Heart left ventricle (tissue), 16 donors: ENCODE results near the gene TAOK2. TPM values are rescaled to one million over a fixed set of nuclear protein-coding genes. Genes with fewer than 3 reads are reported as not detected.

Source experiments
- ATAC-seq, 4 donors: fragments of 200-7000 bp; cut with Tn5 transposase; one replicate each; pipeline ENCODE4 v1.9.1; 2020 to 2022; ENCODE audit warnings: moderate library complexity in 4 of 4, mild to moderate bottlenecking in 3 of 4, moderate number of reproducible peaks in 1 of 4
- DNase-seq, 5 donors: peaks; one replicate each; pipeline ENCODE4 v3.0.0-alpha.2; 2020
- H3K27ac ChIP-seq, 12 donors: fragments of 200-600 bp; sonication (generic) in 4 of 12; one replicate each; pipeline versions ENCODE4 v1.5.0 to v1.8.0; 2016 to 2022; ENCODE audit warnings: mild to moderate bottlenecking in 2 of 12
- H3K27me3 ChIP-seq, 9 donors: fragments of 200-600 bp; sonication (generic) in 2 of 9; one replicate each; pipeline versions ENCODE4 v1.5.1 to v1.8.0; 2016 to 2022; ENCODE audit warnings: mild to moderate bottlenecking in 3 of 9
- H3K36me3 ChIP-seq, 9 donors: fragments of 200-600 bp; sonication (generic) in 2 of 9; one replicate each; pipeline versions ENCODE4 v1.5.0 to v1.8.0; 2018 to 2022; ENCODE audit warnings: mild to moderate bottlenecking in 2 of 9
- H3K4me1 ChIP-seq, 12 donors: fragments of 200-600 bp; sonication (generic) in 4 of 12; one replicate each; pipeline versions ENCODE4 v1.5.0 to v1.8.0; 2016 to 2022; ENCODE audit warnings: mild to moderate bottlenecking in 3 of 12
- H3K4me3 ChIP-seq, 12 donors: fragments of 200-600 bp; sonication (generic) in 4 of 12; one replicate each; pipeline versions ENCODE4 v1.5.0 to v1.8.0; 2017 to 2022; ENCODE audit warnings: mild to moderate bottlenecking in 9 of 12, moderate library complexity in 4 of 12
- H3K9me3 ChIP-seq, 12 donors: fragments of 200-600 bp; sonication (generic) in 4 of 12; one replicate each; pipeline versions ENCODE4 v1.5.0 to v1.8.0; 2016 to 2022; ENCODE audit warnings: mild to moderate bottlenecking in 1 of 12
- POLR2A ChIP-seq, 2 donors: fragments of 450-650 bp; IDR thresholded peaks; one replicate each; pipeline ENCODE4 v1.6.1; 2017; ENCODE audit warnings: antibody characterized with exemption in 2 of 2, mild to moderate bottlenecking in 2 of 2, moderate library complexity in 2 of 2
- WGBS, 4 donors: extraction: QIAGEN DNeasy Blood & Tissue Kit in 2 of 4; methylation state at CpG; one replicate each; pipeline versions ENCODE4 v1.1.5 to v1.1.7; 2013 to 2018; 5-methylcytosine and 5-hydroxymethylcytosine counted together
- intact Hi-C, 10 donors: fragments of 100-400 bp; cut with DNase I; formaldehyde crosslinking; loops; one replicate each; pipeline versions ENCODE4 v1.11.1 to v1.14.2; 2022
- polyA plus RNA-seq, 2 donors: library from polyadenylated mRNA; stranded (reverse); fragments of 200-250 nt; gene quantifications; one replicate each; pipeline ENCODE4 v1.2.3, GENCODE V29; 2013
- total RNA-seq, 9 donors: library from RNA; depleted of rRNA in 2 of 9; stranded (reverse); fragments of >200 nt in 2 of 9; fragmentation: NEBNext Ultra II Directional in 3 of 9; extraction: Animal tissue kit (Norgen Biotek cat#: 25700) in 3 of 9; gene quantifications; one replicate each; pipeline versions ENCODE4 v1.1.0 to v1.2.4, GENCODE V29; 2016 to 2023
- TF ChIP-seq, protein P1 (sequence below), 12 donors: fragments of 200-600 bp; sonication (generic) in 4 of 12; IDR thresholded peaks; one replicate each; pipeline versions ENCODE4 v1.5.0 to v1.8.0; 2018 to 2022; ENCODE audit warnings: antibody characterized with exemption in 12 of 12, mild to moderate bottlenecking in 5 of 12
- donor health status: ischemic (EF 13 %, LVEDD 7.1; RV severe dilation, severe dysfunction).
- donor health status: healthy with polysubstance abuse.
- donor health status: DM: no; HTN: yes; CAD: no.
- donor health status: DM: no; HTN: no; CAD: no.
- donor health status: ischemic (EF 25% LVEDD 6.9; RV normal size, moderate dysfunction).
- donor health status: ischemic (EF 25% LVEDD 5.7; RV mildly dilated, moderate dysfunction).
- donor health status: healthy.
- donor health status: DM: yes; HTN: yes; CAD: no.
- donor health status: ischemic (EF 35%, LVEDD 5.7; RV mildly dilated, moderate dysfunction).
- donor health status: nonischemic (EF 11% LVEDD 7.7; RV severe dilation, severe dysfunction).
- donor health status: DM: yes; HTN: yes; CAD: no.
- donor health status: PGD.
- donor health status: ischemic (EF 29% LVEDD 5.4; RV normal size, mild dysfunction).
- donor health status: nonischemic (EF 23%, LVEDD 6.1; RV moderate dilation, normal function).

The TAOK2 gene
- total and polyA plus RNA-seq, 11 donors = 29.5 to 47.9 (median 35.7) TPM

DNA sequence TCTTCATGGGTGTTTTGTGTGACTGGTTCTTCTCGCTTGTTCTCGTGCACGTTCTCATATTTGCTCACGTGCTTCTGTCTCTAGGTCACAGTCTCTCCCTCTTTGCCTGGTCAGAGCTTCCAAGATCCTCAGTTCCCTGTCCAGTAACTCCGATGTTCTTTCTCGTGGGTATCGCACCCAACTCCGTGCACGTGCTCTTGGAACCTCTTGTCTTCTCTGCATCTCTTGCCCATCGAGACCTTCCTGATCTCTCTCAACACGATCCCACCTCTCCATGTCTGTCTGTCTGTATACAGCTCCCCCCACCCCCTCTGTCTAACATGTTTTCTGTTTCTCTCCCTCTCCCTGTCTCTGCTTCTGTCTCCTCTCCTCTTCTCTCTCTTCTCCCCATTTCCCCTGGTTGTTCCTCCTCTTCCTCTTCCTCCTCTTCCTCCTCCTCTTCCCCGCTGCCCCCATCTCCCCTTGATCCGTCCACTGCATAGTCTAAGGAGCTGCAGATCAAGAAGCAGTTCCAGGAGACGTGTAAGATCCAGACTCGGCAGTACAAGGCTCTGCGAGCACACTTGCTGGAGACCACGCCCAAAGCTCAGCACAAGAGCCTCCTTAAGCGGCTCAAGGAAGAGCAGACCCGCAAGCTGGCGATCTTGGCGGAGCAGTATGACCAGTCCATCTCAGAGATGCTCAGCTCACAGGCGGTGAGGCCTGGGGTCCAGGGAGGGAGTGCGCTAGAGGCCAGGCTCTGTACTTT lies 15.6 kb downstream of the TAOK2 start:
- no peak for TF ChIP-seq POLR2A (IDR thresholded peaks at IDR 0.05)
- TF ChIP-seq, protein P1, sequence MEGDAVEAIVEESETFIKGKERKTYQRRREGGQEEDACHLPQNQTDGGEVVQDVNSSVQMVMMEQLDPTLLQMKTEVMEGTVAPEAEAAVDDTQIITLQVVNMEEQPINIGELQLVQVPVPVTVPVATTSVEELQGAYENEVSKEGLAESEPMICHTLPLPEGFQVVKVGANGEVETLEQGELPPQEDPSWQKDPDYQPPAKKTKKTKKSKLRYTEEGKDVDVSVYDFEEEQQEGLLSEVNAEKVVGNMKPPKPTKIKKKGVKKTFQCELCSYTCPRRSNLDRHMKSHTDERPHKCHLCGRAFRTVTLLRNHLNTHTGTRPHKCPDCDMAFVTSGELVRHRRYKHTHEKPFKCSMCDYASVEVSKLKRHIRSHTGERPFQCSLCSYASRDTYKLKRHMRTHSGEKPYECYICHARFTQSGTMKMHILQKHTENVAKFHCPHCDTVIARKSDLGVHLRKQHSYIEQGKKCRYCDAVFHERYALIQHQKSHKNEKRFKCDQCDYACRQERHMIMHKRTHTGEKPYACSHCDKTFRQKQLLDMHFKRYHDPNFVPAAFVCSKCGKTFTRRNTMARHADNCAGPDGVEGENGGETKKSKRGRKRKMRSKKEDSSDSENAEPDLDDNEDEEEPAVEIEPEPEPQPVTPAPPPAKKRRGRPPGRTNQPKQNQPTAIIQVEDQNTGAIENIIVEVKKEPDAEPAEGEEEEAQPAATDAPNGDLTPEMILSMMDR (IDR thresholded peaks at IDR 0.05) = no peak
- WGBS, 4 donors = 84 to 89% (median 86%) methylated on average over 23 of the region's 23 CpGs
- no peaks in the 10 kb centered on the region for H3K27me3 ChIP-seq
- H3K36me3 ChIP-seq = peaks cover 6 to 97% (median 94%) of the 10 kb centered on the region in 9 donors
- no peak overlapping the region for H3K4me3 ChIP-seq
- H3K9me3 ChIP-seq = no peaks in the 10 kb centered on the region
- no peak overlapping the region for H3K27ac ChIP-seq
- H3K4me1 ChIP-seq = peaks cover 0 to 14% (median 3%) of the 10 kb centered on the region in 12 donors
- ATAC-seq (no peak), DNase-seq (no peak)
- intact Hi-C loops = no loop called here

DNA sequence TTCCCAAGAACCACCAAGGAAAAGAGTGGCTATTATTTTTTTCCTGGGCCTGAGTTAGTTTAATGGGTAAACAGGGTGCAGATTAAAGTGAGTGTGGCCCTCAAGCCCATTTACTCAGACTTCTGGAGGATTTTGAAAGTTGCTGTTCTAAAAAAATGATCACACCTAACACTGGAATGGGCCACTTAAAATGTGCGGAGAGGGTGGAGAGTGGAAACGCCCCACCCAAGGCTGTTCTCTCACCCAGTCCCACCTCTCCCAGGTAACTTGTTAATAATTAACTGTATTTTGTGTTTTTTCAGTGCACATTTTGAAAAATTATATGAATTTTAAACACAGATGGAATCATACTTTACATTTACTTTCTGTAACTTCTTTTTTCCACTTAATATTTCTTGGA lies 16.4 kb downstream of the TAOK2 start:
- no peak for DNase-seq
- intact Hi-C loops = loop anchor here in 3 of 10 donors (2.0 to 10.0 kb wide), 3 partner anchors 13 to 185 kb away; partner anchors contain the start of genes MAZ (in 1 of the 3), PAGR1 (in 1 of the 3) and PRRT2 (in 1 of the 3)
- no peaks in the 10 kb centered on the region for H3K27me3 ChIP-seq
- TF ChIP-seq, protein P1 (IDR thresholded peaks at IDR 0.05) = no peak
- TF ChIP-seq POLR2A (IDR thresholded peaks at IDR 0.05) = no peak
- H3K4me1 ChIP-seq = peaks cover 0 to 21% (median 10%) of the 10 kb centered on the region in 12 donors
- peaks cover 6 to 90% (median 87%) of the 10 kb centered on the region in 9 donors for H3K36me3 ChIP-seq
- no peak overlapping the region for H3K4me3 ChIP-seq
- no peak overlapping the region for H3K27ac ChIP-seq
- no peak for ATAC-seq
- H3K9me3 ChIP-seq = no peaks in the 10 kb centered on the region
- 89 to 95% (median 93%) methylated on average over 2 of the region's 2 CpGs for WGBS, 4 donors

DNA sequence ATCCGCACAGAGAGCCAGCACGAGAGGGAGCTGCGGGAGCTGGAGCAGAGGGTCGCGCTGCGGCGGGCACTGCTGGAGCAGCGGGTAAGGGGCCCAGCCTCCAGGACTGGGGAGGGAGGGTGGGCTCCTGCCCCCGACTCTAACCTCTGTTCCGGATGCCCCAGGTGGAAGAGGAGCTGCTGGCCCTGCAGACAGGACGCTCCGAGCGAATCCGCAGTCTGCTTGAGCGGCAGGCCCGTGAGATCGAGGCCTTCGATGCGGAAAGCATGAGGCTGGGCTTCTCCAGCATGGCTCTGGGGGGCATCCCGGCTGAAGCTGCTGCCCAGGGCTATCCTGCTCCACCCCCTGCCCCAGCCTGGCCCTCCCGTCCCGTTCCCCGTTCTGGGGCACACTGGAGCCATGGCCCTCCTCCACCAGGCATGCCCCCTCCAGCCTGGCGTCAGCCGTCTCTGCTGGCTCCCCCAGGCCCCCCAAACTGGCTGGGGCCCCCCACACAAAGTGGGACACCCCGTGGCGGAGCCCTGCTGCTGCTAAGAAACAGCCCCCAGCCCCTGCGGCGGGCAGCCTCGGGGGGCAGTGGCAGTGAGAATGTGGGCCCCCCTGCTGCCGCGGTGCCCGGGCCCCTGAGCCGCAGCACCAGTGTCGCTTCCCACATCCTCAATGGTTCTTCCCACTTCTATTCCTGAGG lies 17.4 kb downstream of the TAOK2 start:
- WGBS, 4 donors = 92 to 97% (median 92%) methylated on average over 5 to 35 of the region's 35 CpGs
- DNase-seq (no peak), ATAC-seq (no peak)
- intact Hi-C loops = loop anchor here in 3 of 10 donors (2.0 to 10.0 kb wide), 3 partner anchors 14 to 186 kb away; partner anchors contain the start of genes MAZ (in 1 of the 3), PAGR1 (in 1 of the 3) and PRRT2 (in 1 of the 3)
- Histone ChIP-seq H3K4me3 (no peak overlapping the region), H3K4me1 (peaks cover 0 to 21% (median 11%) of the 10 kb centered on the region in 12 donors), H3K27ac (peak overlapping the region in 1 of 12 donors; percentile 17), H3K36me3 (peaks cover 0 to 80% (median 77%) of the 10 kb centered on the region in 9 donors), H3K27me3 (no peaks in the 10 kb centered on the region), H3K9me3 (no peaks in the 10 kb centered on the region)
- TF ChIP-seq, protein P1 (IDR thresholded peaks at IDR 0.05) = no peak
- no peak for TF ChIP-seq POLR2A (IDR thresholded peaks at IDR 0.05)

DNA sequence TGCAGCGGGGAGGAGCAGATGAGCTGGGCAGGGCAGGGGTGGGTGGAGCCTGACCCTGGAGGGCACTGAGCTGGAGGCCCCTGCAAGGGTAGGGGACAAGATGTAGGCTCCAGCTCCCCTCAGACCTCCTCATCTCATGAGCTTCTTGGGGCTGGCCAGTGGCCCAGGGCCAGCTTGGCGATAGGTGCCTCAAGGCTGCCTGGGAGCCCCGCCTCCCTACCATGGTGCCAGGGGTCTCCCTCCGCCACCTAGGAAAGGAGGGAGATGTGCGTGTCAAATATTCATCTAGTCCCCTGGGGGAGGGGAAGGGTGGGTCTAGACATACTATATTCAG lies 17.9 kb downstream of the TAOK2 start:
- ATAC-seq (no peak), DNase-seq (no peak)
- H3K27me3 ChIP-seq = no peaks in the 10 kb centered on the region
- H3K4me3 ChIP-seq = no peak overlapping the region
- WGBS, 4 donors = 74 to 85% (median 79%) methylated on average over 5 of the region's 5 CpGs
- peaks cover 0 to 23% (median 12%) of the 10 kb centered on the region in 12 donors for H3K4me1 ChIP-seq
- H3K27ac ChIP-seq = peak overlapping the region in 1 of 12 donors; percentile 17
- TF ChIP-seq, protein P1 (IDR thresholded peaks at IDR 0.05) = no peak
- no peak for TF ChIP-seq POLR2A (IDR thresholded peaks at IDR 0.05)
- intact Hi-C loops = loop anchor here in 3 of 10 donors (2.0 to 10.0 kb wide), 3 partner anchors 15 to 187 kb away; partner anchors contain the start of genes MAZ (in 1 of the 3), PAGR1 (in 1 of the 3) and PRRT2 (in 1 of the 3)
- H3K36me3 ChIP-seq = peaks cover 0 to 75% (median 72%) of the 10 kb centered on the region in 9 donors
- no peaks in the 10 kb centered on the region for H3K9me3 ChIP-seq
